NCI-H460 (cell line): ENCODE measurements around the gene CFAP298. TPM values are rescaled to one million over a fixed set of nuclear protein-coding genes. Genes with fewer than 3 reads are reported as not detected.

Source experiments
- DNase-seq: peaks from one replicate; pipeline ENCODE4 v3.0.0-alpha.2; 2016; ENCODE audit warnings: low read depth; ENCODE audit errors: extremely low read depth
- total RNA-seq: library from RNA; depleted of rRNA; stranded (reverse); fragments of >200 nt; shearing (Covaris generic); gene quantifications from 2 replicates; pipeline ENCODE4 v1.2.3, GENCODE V29; 2014

Gene CFAP298
- total RNA-seq, 1 experiment from 2014 or later, result 52.7 TPM

DNA sequence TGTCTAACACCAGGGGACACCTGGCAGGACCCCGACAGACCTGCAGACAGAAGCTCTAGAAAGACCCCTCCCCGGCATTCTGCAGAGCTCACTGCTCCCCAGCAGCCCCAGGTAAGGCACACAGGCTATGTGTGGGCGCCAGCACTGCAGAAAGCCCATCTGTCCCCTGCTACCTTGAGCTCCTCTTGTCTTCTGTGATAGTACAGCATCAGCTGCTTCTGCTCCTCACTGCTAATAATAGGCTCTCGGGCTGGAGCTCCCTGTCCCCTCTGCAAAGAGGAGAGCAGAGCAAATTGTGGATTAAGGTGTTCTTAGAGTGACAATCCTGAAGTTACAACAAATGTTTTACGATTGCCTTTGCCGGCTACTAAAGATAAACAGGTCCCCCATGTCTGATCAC lies 10.1 kb downstream of the CFAP298 start:
- no peak for DNase-seq

DNA sequence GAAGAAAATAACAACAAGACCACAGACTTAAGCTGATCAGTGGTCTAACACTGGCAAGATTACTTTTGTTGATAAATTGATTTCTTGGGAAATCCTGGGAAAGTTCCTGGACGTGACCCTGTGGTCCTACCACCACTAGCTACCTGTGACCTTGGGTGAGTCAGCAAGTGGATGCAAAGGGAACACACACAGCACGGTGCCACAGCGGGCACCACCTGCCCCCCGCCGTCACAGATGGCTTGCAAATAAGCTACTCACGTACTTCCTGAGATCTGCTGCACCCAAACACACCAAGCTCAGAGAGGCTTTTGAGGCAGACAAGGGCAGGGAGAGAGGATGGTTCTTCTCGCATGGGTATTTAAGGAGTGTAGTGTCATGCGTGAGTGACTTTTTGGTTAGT lies 12.7 kb downstream of the CFAP298 start:
- DNase-seq, result no peak

DNA sequence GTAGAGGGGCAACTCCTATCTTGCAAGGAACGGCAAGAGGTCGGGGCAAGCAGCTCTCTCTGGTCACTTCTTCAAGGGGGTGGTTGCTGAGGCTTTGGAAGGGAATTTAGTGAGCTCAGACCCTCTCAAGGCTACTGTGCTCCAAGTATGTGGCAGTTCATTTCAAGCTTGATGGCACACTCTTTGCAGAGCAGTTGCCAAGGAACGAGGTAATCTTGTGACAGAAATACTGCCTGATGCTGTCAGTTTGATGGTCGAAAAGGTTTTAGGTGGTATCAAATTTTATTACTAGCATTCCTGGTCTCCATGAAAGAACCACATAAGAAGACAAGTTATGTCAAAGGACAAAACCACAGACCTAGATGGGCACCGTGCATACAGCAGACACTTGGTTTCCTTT lies 13.1 kb downstream of the CFAP298 start:
- DNase-seq, result no peak

DNA sequence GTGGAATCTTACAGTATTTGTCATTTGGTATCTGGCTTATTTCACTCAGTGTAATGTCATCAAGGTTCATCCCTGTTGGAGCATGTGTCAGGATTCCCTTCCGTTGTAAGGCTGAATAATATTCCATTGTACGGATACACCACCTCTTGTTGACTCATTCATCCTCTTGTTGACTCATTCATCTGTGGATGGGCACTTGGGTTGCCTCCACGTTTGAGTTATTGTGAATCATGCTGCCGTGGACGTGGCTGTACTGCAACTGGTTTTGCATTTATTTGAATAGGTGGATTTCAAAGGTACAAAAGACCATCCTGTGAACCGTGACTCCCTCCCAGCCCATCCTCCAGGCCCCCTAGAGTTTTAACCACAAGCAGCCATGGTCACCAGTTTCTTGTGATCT lies 15.0 kb downstream of the CFAP298 start:
- peak; percentile 59 for DNase-seq

DNA sequence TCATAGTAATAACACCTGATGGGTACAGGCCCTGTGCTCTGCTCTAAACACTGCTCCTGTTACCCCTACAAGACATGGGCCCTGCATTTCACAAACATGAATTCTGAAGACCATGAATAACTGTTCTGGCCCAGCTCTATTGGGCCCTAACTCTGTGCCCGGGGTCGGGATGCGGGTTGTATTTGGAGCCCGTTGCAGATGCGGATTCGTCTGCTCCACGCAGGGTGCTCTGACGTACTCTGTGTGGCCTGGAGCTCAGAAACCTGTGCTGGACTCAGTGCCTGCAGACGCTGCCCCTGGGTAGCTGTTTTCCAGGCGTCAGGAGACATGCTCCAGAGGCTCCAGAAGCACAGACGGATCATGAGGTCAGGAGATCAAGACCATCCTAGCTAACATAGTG lies 16.7 kb downstream of the CFAP298 start:
- DNase-seq, result no peak

DNA sequence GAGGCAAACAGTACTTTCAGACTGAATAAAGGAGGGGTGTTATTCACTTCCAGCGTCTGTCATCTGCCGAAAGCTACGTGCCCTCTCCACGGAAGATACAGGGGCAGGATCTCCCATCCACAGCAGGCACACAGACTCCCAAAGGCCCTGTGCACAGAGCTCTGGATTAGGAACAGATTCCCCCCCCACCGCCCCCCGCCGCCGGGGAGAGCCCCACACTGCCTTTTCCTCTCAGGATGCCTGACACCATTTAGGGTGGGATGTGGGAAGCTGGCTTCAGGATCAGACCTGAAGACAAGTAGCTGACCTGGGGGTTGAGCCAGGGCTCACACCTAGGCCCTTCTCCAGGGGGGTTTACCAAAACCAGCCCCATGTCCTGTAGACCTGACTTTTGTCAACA lies 18.5 kb downstream of the CFAP298 start:
- no peak for DNase-seq

DNA sequence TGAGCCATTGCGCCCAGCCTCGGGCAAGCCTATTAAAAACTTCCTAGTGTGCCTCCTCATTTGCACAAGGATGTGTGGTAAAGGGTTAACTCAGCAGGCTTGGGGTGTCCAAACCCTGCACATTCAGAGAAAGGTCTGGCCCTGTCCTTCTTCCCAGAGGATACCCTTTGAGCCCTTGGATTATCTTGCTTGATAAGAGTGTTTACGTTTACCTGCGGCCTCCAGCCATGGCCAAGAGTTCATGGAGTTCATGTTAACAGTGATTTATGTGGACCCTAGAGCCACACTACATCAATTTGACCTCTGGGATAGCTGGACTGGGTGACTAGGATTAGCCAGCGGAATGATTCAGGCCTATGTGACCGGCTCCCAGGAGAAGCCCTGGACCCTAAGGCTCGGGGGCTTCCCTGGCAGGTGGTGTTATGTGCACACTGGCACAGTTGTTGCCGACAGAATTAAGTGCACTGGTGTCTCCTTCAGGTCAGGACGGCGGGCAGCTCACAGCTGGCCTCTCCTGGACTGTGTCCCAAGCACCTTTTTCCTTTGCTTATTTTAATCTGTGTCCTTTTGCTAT lies 19.2 kb downstream of the CFAP298 start:
- DNase-seq, result no peak

DNA sequence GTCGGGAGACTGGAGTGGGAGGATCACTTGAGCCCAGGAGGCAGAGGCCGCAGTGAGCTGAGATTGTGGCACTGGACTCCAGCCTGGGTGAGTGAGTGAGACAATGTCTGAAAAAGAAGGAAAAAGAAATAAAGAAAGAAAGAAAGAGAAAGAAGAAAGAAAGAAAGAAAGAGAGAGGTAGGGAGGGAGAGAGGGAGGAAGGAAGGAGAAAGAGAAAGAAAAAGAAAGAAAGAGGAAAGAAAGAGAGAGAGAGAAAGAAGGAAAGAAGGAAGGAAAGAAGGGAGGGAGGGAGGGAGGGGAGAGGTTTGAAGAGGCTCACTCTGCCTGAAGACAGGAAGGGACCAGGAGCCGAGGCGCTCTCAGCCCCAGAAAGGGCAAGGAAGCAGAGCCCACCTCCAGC lies 22.0 kb downstream of the CFAP298 start:
- no peak for DNase-seq

DNA sequence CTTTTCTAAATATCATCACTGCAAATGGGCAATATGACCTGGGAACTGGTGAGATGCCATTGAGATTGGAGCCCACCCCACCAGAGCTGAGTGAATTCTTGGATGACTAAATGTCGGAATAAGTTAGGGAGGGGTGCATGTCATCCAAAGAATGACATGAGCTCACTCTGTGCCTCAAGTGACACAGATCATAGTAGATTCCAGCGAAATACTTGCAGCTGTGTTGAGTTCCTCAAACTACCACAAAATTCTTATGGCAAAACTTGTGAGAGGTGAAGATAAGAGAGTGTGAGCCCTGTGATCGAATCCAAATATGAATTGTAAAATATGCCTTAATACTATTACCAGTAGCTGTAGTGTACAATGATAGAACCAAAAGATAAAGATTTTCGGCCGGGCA lies 24.5 kb downstream of the CFAP298 start:
- DNase-seq, result no peak

DNA sequence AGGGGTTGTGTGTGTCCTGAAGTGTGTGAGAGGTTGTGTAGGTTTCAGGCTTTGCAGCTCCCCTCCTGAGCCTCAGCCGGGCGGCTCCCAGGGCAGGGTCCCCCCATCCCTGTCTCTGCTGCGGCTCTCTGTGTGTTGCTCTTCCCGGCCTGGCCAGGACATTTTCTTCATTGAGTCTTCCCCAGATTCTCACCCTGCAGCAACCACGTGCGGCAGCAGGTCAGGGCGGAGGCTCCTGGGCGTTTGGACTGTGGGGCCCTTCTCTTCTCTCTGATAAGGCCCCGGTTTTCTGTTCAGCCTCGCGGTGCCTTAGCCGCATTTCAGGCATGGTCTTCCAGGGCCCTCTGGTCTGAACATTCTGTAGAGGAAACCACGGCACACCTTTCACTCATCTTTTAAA lies 25.1 kb downstream of the CFAP298 start:
- DNase-seq, result no peak

DNA sequence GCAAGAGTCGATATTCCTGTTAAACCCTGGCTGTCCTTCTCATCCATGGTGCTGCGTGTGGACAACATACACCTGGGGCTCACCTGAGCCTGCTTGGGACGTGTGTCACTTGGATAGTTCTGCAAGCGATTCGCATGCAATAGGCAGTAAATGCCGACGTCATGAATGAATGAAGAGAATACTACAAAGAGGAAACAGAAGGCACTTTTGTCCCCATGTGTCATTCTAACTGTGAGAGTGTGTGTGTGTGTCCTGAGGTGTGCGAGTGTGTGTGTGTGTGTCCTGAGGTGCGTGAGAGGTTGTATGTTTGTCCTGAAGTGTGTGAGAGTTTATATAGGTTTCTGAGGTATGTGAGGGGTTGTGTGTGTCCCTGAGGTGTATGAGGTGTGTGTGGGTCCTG lies 26.2 kb downstream of the CFAP298 start:
- DNase-seq, result no peak

DNA sequence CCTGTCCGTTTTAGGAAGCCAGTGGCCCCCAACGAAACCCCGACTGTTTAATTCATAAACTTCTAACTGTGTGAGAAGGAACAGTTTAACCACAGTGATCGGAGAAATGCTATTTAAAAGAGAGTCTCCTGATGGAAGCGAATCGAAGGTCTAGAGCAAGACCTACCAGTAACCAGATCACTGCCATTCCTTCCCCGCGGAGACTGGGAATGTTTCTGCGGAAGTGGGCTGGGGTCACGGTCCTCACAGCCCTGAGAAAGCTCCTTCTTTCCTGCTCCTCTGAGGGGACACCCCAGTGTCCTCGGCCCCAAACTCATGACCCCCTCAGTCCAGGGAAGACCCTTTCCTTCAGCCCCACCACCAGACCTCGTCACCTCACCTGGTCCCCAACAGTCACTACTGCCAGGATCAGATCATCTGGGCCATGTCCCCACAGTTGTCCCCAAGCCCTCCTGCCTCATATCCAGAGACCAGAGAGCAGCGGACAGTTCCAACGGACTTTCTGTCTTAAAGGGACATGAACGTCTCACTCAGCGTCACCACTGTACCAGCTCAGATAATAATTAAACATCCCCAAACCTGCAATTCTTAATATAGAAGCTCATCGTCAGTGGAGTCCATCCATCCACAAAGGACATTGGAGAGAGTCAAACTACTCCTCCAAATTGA lies 27.0 kb downstream of the CFAP298 start, which contains the start of gene TCP10L:
TCP10L (minus strand) TSS at position 482 of the 669 bp plus-strand sequence. CDS start 1,219 bp downstream, outside the sequence.
- no peak for DNase-seq

DNA sequence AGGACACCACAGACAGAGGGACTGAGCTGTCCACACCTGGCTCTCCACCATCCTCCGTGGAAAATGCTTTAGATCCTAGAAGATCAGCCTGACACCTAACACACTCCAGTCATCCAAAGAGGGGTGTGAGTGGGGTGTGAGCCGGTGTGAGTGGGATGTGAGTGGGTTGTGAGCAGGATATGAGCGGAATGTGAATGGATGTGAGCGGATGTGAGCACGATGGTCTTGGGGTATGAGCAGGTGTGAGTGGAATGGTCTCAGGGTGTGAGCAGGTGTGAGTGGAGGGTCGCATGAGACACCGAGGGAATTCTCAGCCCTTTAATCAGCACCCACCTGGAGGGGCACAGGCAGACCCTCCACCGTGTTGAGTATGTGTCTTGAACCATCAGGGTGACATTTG lies 27.7 kb downstream of the CFAP298 start:
- no peak for DNase-seq

DNA sequence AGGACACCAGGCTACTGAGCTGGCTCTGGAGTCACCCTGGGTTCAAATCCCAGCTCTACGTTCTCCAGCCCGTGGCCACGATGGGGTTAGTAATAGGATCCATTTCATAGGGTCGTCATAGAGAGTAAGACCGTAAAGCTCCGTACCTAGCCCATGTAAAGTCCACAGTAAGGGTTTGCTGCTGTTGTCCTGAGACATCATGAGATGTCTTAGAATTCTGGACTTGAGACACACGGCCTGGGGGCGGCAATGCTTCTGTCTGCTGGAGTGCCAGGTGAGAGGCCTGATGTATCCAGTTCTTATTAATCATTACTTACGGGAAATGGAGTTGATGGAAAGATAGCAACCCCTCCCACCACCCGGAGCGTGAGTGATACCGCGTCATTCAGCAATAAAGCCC lies 30.4 kb downstream of the CFAP298 start:
- no peak for DNase-seq

DNA sequence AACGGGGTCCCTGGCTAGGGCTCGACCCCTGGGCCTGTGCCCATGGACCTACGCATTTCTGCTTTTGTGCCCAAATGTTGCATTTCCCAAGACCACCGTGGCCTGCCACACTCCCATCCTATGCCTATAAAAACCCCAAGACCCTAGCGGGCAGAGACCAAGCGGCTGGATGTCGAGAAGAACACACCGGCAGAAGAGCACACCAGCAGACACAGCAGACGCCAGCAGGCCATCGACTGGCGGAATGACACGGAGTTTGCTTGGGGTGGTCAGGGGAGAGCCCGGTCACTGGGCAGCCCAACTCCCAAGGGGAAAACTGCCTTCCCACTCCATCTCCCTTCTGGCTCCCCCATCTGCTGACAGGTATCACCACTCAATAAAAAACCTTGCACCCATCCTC lies 31.2 kb downstream of the CFAP298 start:
- DNase-seq, result no peak

DNA sequence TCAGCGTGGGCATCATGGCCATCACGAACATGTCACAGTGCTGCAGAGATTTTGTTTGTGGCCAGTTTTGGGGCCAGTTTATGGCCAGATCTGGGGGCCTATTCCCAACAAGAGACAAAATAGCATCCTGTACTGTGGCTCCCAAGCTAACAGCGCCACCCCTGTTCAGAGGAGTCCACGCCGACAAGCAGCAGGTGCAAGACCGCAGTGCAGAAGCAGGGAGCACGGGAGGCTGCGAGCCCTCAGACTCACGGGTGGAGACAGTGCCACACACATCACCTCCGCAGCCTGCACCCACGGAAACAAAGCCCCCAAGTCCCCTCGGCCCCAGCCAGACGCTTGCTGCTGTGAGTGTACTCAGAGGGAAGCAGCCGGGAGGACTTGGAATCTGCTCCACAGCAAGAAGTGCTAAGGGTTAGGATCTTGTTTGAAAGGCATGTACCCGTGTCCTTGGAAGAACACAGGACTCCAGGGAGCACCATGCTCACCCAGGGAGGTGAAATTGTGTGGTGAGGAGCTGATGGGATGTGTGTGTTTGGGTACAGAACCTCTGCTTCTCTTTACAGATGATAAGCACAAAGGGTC lies 34.0 kb downstream of the CFAP298 start:
- no peak for DNase-seq

DNA sequence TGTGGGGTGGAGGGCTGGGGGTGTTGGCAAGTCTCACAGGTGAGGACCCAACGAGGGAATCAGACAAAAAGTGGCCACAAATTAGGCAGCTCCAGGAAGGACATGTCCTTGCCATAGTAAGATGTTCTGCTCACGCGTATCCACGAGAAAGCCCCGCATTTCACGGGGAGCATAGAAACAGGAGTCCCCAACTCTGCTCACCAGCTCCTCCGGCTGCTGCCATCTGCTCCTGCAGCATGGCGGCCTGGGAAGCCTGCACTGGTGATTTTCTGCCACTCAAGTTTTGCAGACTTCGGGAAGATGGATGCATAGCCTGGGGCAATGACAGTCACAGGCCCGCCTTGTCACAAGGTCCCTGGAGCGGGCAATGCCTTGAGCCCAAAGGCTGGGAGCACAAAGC lies 36.2 kb downstream of the CFAP298 start:
- no peak for DNase-seq

DNA sequence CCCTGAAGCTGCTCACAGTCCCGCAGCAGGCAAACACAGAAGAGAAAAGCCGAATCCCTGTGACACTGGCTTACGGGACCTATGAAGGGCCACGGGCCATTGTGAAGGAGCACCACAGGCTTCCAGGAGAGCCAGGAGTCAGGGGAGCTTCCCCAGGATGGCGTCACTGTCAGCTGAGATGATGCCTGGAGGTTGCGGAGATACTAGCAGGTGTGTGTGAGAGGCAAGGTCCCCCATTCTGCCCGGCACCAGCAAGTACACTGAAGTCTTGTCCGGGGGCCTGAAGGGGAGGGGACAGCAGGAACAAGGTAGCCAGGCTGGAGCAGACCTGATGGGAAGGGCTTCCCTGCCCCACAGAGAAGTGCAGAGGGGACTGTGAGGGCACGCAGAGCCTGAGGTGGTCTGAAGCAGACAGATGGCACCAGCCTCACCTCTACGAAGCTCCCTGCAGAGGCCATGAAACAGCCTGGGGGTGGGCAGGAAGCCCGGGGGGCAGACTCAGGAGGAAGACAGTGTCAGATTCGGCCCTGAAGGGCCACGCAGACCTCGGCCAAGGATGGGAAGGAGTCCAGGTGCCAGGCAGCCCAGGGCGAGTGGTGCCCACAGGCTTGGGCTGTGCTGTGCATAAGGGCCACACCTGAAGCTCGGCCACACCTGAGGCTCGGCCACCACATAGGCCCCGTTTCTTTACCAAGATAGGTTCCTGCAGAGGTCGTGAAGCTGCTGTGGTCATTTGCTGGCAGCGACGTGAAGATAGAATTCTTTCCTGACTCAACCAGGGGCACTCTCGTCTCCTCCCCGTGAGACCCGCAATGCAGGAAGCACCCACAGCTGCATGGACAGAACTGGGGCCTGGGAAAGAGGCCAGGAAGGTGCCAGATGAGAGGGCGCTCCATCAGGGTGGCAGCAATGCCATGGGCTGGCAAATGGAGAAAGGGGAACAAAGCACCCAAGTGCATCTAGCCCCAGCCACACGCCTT lies 36.9 kb downstream of the CFAP298 start:
- DNase-seq, result no peak

DNA sequence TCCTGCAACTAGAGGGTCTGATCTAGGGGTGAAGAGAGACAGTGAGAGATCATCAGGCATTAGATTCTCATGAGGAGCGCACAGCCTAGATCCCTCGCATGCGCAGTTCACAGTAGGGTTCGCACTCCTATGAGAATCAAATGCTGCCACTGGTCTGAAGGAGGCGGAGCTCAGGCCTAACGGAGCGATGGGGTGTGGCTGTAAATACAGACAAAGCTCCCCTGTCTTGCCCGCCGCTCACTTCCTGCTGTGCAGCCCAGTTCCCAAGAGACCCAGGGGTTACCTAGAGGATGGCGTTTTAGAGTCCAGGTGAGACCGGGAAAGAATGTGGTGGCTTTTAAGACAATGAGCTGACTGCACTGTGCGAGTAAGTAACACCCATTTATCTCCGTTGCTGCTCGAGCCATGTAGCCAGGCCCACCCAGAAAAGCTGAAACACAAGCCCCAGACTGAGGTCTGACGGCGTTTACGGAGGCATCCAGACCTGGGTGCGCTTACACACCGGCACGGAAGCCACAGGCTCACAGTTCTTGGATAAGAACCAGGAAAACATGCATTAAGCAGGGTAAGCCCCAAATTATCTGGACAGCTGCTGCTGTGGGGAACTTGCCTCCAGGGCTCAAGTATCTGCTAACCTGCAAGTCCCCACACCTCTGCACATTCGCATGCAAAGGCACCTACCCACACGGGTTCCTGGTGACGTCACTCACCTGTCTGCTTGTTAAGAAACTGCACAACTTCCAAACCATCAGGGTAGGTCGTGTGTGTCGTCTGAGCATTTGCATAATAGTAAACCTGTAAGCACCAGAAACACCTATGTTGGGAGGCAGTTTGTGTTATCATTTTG lies 39.4 kb downstream of the CFAP298 start:
- DNase-seq, result peak; percentile 46

DNA sequence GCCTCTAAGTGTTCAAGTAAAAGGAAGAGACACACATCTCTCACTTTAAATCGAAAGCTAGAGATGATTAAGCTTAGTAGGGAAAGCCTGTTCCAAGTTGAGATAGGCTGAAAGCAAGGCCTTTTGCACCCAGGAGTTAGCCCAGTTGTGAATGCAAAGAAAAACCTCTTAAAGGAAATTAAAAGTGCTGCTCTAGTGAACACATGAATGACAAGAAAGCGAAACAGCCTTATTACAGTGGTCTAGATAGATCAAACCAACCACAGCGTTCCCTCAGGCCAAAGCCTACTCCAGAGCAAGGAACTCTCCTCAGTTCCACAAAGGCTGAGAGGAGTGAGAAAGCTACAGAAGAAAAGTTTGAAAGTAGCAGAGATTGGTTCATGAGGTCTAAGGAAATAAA lies 41.7 kb downstream of the CFAP298 start:
- no peak for DNase-seq
